GM21619 (cell line): ENCODE results near the gene FAAP24.
"Not testable (repeated sequence)": the region's sequence is repeated elsewhere in the genome, so short reads cannot be mapped to it uniquely, and the experiment has no call there.

Source experiments
- ATAC-seq: cut with Tn5 transposase; IDR thresholded peaks from one replicate; pipeline ENCODE4 v1.9.1; 2021; ENCODE audit not compliant: unreplicated experiment

Gene FAAP24

DNA sequence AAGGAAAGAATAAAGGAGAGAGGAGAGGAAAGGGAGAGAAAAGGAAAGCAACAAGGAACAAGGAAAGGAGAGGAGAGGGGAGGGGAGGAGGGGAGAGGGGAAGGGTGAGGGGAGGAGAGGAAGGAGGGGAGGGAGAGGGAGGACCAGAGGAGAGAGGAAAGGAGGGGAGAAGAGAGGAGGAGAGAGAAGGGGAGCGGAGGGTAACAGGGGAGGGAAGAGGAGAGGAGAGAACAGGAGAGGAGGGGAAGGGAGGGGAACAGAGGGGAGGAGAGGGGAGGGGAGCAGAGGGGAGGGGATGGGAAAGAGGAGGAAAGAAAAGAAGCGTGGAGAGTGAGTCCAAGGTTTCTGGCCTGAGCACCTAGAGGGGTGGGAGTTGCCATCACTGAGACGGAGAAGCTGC is 26.7 kb downstream of the FAAP24 start:
- no peak for ATAC-seq

DNA sequence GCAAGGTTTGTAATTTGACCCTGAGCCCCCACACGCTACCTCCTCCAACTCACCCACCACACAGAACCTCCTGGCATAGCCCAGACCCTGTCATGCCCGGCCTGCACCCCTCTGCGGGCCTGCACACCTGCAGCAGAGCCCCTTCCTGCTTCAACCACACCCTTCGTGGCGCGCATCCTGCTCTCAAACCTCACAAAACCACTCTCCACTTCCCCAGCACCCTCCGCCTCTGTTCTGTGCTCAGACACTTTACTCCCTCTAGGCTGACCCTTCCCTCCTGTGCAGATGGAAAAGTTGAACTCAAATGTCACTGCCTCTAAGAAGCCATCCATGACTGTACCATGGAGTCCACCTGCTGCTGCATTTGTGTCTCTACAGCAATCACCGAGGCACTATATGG is 28.5 kb downstream of the FAAP24 start:
- ATAC-seq = no peak

DNA sequence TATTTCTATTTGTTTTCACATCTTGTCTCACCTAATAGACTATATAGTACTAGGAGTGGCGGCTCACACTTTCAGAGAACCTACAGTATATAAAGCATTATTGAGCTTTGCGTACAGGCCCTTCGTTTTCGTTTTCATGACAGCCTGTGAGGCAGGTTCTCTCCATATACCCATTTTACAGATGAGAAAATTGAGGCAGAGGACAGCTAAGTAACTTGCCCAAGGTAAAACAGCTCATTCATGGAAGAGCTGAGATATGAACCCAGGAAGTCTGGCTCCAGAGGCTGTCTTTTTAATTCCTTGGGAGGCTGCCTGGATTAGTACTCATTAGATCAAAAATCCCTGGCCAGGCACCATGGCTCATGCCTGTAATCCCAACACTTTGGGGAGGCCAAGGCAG is 28.9 kb downstream of the FAAP24 start:
- ATAC-seq = no peak

DNA sequence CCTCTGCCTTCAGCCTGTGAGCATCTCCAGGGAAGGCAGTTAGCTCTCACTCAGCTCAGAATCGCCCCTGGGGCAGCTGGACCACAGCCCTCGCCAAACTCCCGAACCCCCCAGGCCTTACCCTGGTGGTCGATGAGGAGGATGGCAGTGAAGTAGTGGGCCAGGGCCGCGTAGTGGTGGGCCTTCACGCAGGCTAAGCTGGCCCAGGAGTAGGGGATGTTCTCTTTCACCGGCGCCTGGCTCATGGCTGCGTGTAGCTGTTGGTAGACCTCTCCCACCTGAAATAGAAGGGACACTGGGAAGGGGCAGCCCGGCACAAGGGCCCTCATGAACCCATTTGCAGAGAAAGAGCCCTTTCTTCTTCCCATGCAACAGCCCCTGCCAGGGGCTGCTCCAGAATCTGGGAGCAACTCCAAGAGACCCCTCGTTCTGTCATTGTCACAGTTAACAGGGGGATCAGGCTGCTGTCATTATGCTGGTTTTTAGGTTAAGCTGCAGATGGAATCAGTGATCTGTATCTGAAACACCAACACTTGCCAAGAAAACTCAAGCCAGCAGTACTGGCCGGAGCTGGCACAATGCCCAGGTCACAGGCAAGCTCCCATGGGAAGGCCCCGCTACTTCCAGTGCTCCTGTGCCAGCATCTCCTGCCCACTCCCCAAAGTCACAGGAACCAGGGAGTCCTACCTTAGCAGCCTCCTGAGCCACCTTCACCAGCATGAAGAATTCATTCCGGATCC is 30.3 kb downstream of the FAAP24 start:
- not testable (repeated sequence) for ATAC-seq

DNA sequence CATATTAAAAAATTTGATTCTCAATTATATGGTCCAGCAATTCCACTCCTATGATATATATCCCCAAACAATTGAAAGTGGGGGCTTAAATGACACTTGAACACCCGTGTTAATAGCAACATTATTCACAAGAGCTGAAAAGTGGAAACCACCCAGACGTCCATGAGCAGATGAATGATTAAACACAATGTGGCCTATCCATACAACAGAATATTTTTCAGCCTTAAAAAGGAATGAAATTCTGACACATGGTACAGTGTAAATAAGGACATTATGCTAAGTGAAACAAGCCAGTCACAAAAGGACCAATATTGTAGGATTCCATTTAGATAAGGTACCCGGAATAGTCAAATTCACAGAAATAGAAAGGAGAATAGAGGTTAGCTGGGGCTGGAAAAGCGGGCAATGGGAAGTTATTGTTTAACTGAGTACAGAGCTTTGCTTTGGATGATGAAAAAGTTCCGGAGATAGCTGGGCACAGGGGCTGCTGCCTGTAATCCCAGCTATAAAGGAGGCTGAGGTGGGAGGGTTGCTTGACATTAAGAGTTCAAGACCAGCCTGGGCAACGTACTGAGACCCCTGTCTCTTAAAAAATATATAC is 31.5 kb downstream of the FAAP24 start:
- ATAC-seq = not testable (repeated sequence)

DNA sequence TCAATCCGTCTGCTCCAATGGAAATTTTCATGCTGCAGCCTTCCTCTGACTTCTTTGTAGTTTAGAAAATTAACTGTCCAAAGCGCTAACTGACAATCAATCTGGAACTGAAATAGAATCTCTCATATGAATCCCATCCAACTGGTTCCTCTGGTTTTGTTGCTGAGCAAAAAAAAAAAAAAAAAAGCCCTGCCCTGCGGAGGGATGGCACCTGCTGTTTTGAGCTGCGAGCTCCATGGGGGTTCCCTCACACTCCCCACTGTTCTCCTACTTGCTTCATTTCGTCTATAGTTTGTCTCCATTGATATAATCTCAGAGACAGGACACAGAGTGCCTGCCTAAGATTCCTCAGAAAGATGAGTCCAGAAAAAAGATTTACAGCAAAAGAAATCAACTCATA is 33.4 kb downstream of the FAAP24 start:
- ATAC-seq = no peak

DNA sequence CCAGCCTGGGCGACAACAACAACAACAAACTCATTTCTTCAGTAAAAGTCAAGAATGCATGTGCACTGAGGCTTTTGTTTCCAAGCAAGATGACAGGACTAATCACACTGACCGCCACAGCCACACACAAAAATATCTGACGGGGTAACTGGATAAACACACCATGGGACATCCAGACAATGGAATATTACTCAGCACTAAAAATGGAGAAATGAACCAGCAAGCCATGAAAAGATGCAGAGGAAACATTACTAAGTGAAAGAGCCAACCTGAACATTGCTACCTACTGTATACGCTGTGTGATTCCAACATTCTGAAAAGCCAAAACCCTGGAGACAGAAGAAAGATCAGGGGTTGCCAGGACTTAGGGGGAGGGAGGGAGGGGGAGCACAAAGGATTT is 36.7 kb downstream of the FAAP24 start:
- ATAC-seq = no peak

DNA sequence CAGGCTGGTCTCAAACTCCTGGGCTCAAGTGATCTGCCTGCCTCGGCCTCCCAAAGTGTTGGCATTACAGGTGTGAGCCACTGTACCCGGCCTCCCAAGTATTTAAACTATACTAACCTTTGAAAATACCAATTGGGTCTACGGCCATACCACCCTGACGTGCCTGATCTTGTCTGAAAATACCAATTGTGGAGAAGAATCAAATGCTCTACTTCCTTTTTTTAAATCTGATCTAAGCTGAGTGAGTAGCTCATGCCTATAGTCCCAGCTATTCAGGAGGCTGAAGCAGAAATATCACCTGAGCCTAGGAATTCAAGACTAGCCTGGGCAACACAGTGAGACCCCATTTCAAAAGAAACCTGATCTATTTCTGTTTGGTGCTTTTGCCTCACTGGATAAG is 38.8 kb downstream of the FAAP24 start:
- ATAC-seq = not testable (repeated sequence)

DNA sequence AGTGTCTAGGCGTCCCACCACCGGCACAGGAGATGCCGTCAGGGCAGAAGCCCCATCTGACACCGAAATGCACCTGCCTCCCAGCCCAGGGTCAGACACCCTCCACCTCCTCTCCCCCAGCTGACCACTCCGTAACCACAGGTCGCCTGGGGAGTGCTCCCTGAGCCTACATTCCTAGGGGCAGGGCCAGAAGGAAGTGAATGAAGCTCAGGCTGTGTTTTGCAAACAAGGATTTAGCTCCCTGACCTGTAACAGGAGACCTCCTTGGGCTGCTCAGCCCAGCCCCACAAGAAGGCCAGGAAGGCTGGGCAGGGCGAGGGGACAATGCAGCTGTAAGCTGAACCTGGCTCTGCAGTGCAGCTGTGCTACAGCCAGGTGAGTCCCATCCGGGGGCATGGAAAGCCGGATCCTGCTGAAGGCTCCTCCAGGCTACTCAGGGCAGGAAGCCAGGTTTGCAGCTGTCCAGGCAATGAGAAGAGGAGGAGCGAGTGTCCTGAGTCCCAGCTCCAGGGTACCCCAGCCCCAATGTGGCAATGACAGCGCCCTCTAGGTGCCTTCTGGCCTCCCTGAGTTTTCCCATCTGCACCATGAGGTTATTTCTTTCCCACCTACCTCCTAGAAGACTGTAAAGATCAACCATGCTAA is 50.6 kb downstream of the FAAP24 start:
- ATAC-seq = no peak

DNA sequence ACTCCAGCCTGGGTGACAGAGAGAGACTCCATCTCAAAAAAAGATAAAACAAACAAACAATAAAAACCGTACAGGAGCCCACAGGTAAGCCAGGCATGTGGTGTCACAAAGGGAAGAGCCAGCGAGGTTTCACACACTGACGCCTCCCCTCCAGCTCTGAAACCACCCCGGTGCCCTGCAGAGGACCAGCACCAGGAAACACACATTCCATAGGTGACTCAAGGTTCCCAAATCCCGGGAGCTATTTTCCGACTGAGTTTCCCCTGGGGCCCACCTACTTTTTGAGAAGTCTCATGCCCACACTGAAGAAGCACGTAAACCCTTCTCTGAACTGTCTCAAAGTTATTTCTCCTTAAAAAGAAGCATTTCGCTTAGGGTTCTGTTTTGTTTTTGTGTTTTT is 52.4 kb downstream of the FAAP24 start:
- ATAC-seq = no peak

DNA sequence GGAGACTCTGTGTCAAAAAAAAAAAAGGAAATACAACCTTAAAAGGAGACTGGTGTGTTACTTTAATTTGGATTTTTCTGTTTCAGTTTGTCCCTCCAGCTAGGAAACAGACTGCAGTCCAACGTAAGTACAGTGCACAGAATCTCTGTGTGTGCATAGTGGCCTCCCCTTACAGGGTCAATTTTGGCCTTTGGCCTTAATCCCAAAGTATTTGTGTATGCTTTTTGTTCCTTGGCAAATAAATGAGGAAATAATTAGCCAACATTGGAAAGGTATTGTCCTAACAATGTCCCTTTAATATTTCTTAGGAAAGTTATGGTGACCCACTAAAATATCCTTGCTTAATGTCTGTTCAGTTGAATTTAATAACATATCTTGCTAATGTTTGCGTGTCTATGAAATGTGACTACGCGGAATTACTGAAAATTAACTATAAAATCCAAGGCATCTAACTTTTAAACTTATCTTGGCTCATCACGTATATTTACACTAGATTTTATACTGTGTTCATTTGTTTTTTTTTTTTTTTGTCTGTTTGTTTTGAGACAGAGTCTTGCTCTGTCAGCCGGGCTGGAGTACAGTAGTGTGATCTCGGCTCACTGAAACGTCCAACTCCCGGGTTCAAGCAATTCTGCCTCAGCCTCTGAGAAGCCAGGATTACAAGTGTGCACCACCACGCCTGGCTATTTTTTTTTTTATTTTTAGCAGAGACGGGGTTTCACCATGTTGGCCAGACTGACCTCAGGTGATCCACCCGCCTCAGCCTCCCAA is 53.6 kb downstream of the FAAP24 start:
- ATAC-seq = not testable (repeated sequence)

DNA sequence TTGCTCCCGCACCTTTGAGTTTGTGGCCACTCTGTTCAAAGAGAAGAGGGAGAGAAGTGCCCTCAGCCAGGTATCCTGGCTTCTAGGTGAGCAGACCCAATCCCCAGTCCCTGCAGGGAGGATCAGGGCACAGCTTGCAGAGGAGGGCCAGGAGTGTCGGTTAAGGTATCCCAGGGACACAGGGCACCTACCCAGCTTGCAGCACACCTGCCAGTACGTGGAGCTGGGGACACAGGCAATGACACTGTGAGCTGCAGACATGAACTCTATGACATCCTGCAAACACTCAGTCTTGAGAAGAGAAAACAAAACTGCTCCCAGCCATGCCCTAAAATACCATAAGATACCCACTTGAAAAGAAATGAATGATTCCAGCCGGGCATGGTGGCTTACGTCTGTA is 54.6 kb downstream of the FAAP24 start:
- ATAC-seq = not testable (repeated sequence)
